GM12872 (cell line): ENCODE measurements around the gene RASA1.

ENCODE experiments used
- TF ChIP-seq, protein P1 (sequence below): IDR thresholded peaks from 3 replicates; pipeline ENCODE4 v1.5.1; 2011; ENCODE audit warnings: low read depth, mild to moderate bottlenecking, low read length, moderate library complexity; ENCODE audit not compliant: insufficient read depth

Gene RASA1

DNA sequence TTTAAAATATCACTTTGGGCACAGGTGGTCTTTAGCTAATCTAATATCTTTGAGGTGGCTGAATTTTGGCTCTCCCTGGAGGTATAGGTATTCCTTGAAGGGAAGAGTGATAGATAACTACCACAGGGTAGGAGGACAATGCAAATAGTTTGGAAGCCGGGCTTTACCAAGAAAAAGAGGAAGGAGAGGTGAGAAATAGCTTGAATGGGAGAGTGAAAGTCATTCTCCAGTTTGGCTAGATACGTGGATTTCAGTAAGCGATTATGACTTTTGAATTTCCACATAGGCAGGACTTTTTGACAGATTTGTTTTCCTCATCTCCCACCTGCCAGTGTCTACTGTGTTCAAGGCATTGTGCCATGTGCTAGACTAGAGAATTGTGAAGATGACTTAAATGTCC, 45.5 kb downstream of the RASA1 start:
- TF ChIP-seq, protein P1, sequence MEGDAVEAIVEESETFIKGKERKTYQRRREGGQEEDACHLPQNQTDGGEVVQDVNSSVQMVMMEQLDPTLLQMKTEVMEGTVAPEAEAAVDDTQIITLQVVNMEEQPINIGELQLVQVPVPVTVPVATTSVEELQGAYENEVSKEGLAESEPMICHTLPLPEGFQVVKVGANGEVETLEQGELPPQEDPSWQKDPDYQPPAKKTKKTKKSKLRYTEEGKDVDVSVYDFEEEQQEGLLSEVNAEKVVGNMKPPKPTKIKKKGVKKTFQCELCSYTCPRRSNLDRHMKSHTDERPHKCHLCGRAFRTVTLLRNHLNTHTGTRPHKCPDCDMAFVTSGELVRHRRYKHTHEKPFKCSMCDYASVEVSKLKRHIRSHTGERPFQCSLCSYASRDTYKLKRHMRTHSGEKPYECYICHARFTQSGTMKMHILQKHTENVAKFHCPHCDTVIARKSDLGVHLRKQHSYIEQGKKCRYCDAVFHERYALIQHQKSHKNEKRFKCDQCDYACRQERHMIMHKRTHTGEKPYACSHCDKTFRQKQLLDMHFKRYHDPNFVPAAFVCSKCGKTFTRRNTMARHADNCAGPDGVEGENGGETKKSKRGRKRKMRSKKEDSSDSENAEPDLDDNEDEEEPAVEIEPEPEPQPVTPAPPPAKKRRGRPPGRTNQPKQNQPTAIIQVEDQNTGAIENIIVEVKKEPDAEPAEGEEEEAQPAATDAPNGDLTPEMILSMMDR, result no peak

DNA sequence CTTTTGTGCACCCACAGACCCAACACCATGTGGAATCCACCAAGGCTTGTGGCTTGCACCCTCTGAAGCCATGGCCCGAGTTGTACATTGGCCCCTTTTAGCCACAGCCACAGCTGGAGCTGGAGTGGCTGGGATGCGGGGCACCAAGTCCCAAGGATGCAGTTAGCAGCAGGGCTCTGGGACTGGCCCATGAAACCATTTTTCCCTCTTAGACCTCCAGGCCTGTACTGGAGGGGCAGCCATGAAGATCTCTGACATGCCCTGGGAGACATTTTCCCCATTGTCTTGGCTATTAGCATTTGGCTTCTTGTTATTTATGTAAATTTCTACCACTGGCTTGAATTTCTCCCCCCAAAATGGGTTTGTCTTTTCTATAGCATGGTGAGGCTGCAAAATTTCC, 51.8 kb downstream of the RASA1 start:
- TF ChIP-seq, protein P1, result no peak

DNA sequence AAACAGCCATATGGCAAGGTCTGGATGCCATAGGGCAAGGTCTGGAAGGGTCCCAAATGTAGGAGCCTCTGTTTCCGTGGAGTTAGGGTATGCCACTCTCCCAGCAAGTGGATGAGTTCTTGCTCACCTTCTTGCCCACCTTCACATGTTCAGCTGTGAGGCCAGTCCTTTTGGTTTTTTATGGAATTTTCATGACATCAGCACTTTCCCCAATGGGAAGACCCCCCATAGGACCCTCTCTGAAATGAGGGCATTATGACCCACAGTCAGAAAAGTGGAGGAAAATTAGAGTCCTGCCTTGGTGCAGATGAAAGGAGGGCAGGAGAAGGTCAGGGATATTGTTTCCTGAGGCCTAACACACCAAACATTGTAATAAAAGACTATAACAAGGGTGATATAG, 53.9 kb downstream of the RASA1 start:
- TF ChIP-seq, protein P1, result no peak

DNA sequence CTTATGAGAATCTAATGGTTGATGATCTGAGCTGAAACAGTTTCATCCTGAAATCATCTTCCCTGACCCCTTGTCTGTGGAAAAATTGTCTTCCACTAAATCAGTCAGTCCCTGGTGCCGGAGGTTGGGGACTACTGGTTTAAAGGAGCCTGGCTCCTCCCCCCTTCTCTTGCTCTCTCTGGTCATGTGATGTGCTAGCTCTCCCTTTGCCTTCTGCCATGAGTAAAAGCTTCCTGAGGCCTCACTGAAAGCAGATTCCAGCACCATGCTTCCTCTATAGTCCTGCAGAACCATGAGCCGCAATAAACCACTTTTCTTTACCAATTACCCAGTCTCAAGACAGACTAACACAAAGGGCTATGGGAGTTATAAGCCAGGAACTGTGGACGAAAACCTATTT, 54.7 kb downstream of the RASA1 start:
- TF ChIP-seq, protein P1, result no peak

DNA sequence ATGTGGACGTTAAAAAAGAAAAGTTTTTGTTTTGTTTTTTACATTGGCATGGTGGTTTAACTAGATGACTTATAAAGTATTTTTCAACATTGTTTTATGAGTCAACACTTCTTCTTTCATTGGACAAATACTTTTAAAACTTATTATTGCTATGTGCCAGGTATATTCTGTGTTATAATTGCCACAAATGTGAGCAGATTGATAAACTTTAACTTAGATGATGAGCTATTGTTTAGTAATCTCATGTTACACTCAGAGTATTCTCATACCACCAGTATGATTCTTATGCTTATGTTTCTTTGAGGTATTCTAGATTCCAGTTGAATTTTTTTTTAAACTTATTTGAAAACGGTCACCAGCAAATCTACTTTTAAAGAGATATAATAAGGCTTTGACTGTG, 60.3 kb downstream of the RASA1 start:
- TF ChIP-seq, protein P1, result no peak

DNA sequence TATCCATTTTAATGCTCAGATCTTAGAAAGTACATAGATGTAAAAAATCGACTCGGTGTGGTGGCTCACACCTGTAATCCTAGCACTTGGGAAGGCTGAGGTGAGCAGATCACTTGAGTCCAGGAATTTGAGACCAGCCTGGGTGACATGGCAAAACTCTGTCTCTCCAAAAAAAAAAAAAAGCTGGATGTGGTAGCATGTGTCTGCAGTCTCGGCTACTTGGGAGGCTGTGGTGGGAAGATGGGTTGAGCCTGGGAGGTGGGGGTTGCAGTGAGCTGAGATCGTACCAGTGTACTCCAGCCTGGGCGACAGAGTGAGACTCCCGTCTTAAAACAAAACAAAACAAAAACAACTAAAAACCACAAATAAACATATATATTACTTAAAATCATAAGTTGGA, 61.4 kb downstream of the RASA1 start:
- TF ChIP-seq, protein P1, result no peak

DNA sequence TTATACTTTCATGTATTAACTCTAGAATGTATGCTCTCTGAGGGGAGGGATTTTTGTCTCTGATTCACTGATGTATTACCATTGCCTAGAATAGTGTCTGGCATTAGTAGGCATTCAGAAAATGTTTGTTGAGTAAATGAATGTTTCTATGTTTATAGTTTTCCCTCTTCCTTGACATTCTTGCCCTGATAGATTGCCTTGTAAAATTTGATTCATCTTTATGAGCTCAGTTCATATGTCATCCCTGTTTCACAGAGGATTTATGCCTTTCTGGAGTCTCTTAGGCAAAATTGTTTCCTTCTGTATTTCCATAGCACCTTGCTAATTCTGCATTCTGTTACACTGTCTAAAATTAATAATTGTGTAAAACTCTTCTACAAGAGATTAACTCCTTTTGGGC, 72.3 kb downstream of the RASA1 start:
- TF ChIP-seq, protein P1, result no peak

DNA sequence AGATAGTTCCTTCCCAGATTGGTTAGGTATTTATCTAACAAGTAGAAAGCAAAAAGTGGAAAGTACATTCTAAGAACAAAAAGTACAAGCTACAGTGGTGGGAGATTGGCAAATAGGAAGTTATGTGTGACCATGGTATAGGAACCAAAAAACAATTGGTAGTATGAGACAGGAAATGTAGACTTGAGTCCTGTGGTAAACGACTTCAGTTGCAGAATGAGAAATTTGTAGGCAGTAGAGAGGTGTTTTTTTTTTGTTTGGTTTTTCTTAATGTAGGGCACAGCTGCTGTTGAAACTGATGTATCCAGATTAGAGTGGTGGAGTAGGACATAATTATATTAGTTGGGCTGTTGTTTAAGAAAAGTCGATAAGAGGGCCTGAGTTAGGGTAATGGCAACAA, 73.0 kb downstream of the RASA1 start:
- TF ChIP-seq, protein P1, result no peak
